Measurements from ENCODE around the gene MBNL3. TPM values are rescaled to one million over a fixed set of nuclear protein-coding genes. Genes with fewer than 3 reads are reported as not detected.
"Not testable (repeated sequence)": the region's sequence is repeated elsewhere in the genome, so short reads cannot be mapped to it uniquely, and the experiment has no call there.

Gene MBNL3
- total RNA-seq, 6 donors from 2014 or later = 4.1 to 23.3 (median 17.4) TPM

- Histone ChIP-seq H3K4me1 (no peaks in the 10 kb centered on the region), H3K36me3 (no peaks in the 10 kb centered on the region), H3K27me3 (no peaks in the 10 kb centered on the region), H3K9me3 (no peaks in the 10 kb centered on the region), H3K4me3 (no peak overlapping the region), H3K27ac (no peak overlapping the region)
- DNase-seq = no peak
- WGBS, 2 donors = 87 to 90% methylated on average over 2 of the region's 2 CpGs
- no peak for ATAC-seq (ENCODE audit: low FRiP score in 2 of 2)
- TF ChIP-seq POLR2A (IDR thresholded peaks at IDR 0.05) (no peak), POLR2AphosphoS5 (IDR thresholded peaks at IDR 0.05) (no peak)
These were observed 152.7 kb downstream of the MBNL3 start for GRCh38 chrX:132336172-132336571.

DNA sequence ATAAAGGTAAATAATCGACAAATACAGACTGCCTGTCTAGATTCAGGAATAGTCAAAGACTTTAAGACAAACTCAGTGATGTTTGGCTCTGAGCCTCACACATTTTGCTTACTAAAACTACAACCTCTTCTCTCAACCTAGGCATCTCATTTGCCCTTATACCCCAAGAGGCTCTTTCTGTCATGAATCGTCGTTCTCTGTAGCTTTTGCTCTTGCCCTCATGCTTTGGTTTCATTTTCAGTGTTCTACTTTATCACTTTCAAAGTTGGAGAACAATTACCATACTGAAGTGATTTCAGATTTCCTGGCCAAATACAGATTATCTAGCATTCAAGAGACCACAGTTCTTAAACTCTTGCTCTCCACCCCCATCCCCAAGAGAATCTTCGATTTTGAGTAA is 155.5 kb downstream of the MBNL3 start:
- 77 to 92% methylated on average over 4 of the region's 4 CpGs for WGBS, 2 donors
- Histone ChIP-seq H3K36me3 (no peaks in the 10 kb centered on the region), H3K27ac (no peak overlapping the region), H3K4me3 (no peak overlapping the region), H3K27me3 (no peaks in the 10 kb centered on the region), H3K9me3 (no peaks in the 10 kb centered on the region), H3K4me1 (no peaks in the 10 kb centered on the region)
- no peak for ATAC-seq (ENCODE audit: low FRiP score in 2 of 2)
- no peak for DNase-seq
- no peak for TF ChIP-seq CTCF (IDR thresholded peaks at IDR 0.05)
- no peak for TF ChIP-seq EP300 (IDR thresholded peaks at IDR 0.05)

DNA sequence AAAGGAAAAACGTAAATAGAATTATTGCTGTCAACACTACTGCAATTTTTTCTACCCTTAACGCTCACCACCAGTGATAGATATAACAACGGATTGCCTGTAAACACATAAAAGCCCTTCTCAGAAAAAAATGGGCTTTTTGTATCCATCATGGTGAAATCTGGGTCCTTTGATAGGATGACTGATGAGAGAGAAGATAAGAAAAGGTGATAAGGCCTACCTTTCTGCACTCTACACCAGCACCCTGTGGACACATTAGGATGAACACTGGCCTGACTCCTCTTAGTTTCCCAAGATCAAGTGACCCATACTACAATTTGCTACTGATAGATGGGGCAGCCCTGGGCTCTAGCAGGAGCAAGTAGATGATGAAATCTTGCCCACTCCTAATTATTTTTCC is 157.3 kb downstream of the MBNL3 start:
- Histone ChIP-seq H3K9me3 (no peaks in the 10 kb centered on the region), H3K4me3 (no peak overlapping the region), H3K36me3 (no peaks in the 10 kb centered on the region), H3K4me1 (no peaks in the 10 kb centered on the region), H3K27ac (no peak overlapping the region), H3K27me3 (no peaks in the 10 kb centered on the region)
- WGBS, 2 donors = 54 to 84% methylated on average over 3 of the region's 3 CpGs
- TF ChIP-seq EP300 (IDR thresholded peaks at IDR 0.05) = no peak
- TF ChIP-seq POLR2A (IDR thresholded peaks at IDR 0.05) = no peak
- no peak for TF ChIP-seq POLR2AphosphoS5 (IDR thresholded peaks at IDR 0.05)
- no peak for TF ChIP-seq CTCF (IDR thresholded peaks at IDR 0.05)
- DNase-seq (no peak), ATAC-seq (ENCODE audit: low FRiP score in 2 of 2) (no peak)

DNA sequence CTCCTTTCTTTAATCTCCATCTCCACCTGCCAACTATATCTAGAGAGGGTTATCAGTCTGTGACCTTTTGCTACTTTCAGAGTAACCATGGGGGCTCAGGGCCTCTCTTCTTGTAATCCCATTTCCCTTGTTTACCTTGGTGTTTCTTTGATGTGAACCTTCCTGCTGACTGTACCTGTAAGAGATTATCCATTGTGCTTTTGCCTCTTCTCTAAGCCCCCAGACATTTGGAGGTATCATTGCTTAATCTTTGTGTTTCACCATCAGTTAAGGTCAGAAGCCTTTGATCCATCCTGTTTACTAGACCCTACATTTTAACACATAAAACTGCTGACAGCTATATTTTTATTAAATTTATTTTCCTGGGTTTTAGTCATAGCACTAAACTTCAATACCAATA is 157.8 kb downstream of the MBNL3 start:
- TF ChIP-seq POLR2AphosphoS5 (IDR thresholded peaks at IDR 0.05) (no peak), POLR2A (IDR thresholded peaks at IDR 0.05) (no peak), EP300 (IDR thresholded peaks at IDR 0.05) (no peak), CTCF (IDR thresholded peaks at IDR 0.05) (no peak)
- H3K27ac ChIP-seq = no peak overlapping the region
- H3K27me3 ChIP-seq = no peaks in the 10 kb centered on the region
- DNase-seq (no peak), ATAC-seq (ENCODE audit: low FRiP score in 2 of 2) (no peak)
- H3K9me3 ChIP-seq = no peaks in the 10 kb centered on the region
- no peak overlapping the region for H3K4me3 ChIP-seq
- H3K36me3 ChIP-seq = no peaks in the 10 kb centered on the region
- no peaks in the 10 kb centered on the region for H3K4me1 ChIP-seq

DNA sequence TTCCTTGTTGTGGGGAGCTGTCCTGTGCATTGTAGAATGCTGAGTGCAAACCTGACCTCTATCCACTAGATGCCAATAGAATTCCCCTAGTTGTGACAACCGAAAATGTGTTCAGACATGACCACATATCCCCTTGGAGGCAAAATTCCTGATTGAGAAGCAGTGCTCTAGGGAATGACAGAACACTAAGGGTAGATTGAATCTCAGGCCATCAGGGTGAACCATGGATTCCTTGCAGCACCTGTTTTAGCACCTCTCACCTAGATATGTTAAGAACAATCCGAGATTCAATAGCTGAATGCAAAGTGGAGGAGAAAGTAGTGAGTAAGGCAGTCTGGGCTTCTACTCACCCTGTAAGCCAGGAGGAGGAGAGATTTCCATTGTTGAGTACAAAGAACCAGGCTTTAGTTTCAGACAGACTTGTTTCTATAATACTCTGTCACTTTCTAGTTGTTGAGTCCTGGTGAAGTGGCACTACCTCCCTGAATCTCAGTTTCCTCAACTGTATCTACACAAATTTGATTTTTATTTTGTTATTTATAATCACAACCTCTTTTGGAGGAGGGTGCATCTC is 158.6 kb downstream of the MBNL3 start:
- Histone ChIP-seq H3K27me3 (no peaks in the 10 kb centered on the region), H3K36me3 (no peaks in the 10 kb centered on the region), H3K4me3 (no peak overlapping the region), H3K9me3 (no peaks in the 10 kb centered on the region), H3K27ac (no peak overlapping the region), H3K4me1 (no peaks in the 10 kb centered on the region)
- ATAC-seq (ENCODE audit: low FRiP score in 2 of 2) (no peak), DNase-seq (no peak)
- TF ChIP-seq CTCF (IDR thresholded peaks at IDR 0.05) (no peak), EP300 (IDR thresholded peaks at IDR 0.05) (no peak), POLR2AphosphoS5 (IDR thresholded peaks at IDR 0.05) (no peak), POLR2A (IDR thresholded peaks at IDR 0.05) (no peak)
- WGBS, 2 donors = 82 to 89% methylated on average over 1 to 2 of the region's 2 CpGs

- H3K4me1 ChIP-seq; H3K36me3 ChIP-seq; ATAC-seq (ENCODE audit: low FRiP score in 2 of 2); H3K9me3 ChIP-seq; DNase-seq; H3K27ac ChIP-seq; H3K4me3 ChIP-seq; H3K27me3 ChIP-seq: not testable (repeated sequence)
- 93 to 95% methylated on average over 2 of the region's 2 CpGs for WGBS, 2 donors
These were observed 161.9 kb downstream of the MBNL3 start for GRCh38 chrX:132326960-132327359.
